ENCODE data around the gene HSPB1.

DNA sequence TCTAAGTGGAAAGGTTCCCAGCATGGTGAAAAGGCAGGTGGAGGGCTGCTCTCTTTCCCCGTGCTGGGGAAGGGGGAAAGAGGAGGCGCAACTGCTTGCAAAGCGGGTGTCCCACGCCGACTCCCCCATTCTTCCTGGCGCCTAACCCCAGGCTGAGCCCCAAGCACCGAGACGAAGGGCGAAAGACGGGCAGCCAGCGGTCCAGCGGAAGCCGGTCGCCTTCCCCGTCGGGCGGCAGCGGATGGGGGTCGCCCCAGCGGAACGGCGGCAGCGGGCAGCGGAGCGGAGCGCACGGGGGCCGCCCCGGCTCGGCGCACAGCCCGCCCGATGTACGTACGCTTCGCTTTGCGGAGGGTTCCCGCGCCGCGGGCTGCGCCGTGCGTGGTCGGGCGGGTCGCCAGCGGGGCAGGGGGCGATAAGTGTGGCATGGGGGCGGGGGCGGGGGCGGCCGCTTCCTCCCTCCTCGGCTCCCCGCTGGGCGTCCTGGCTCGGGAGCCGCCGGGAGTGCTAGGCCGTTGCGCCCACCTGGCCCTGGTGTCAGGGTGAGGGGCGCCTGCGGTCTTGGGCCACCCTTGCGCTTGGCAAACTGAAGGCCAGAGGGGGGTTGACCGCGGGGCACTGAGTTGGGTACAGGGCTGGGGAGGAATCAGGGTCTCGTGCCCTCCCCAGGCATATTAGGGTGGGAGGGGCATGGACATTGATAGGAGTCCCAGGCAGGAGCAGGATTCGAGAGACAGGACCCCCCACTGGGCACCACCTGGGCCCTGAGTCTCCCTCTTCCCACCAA, 35.2 kb upstream of the HSPB1 start:
- TF ChIP-seq CTCF (IDR thresholded peaks at IDR 0.05) (no peak), POLR2A (IDR thresholded peaks at IDR 0.05) (no peak)
